Natural killer cell (primary cell): Measurements from ENCODE around the gene SUPT20HL1. TPM values are rescaled to one million over a fixed set of nuclear protein-coding genes. Genes with fewer than 3 reads are reported as not detected.

Experiments
- ATAC-seq, 3 donors: fragments of 150-1000 bp in 2 of 3; fragments of 200-7000 bp in 1 of 3; cut with Tn5 transposase; 1 replicate in 1 of 3; 2 replicates in 2 of 3; pipeline ENCODE4 v1.10.0; 2021; ENCODE audit warnings: mild to moderate bottlenecking in 2 of 3, moderate library complexity in 2 of 3
- DNase-seq, 2 donors: peaks; one replicate each; pipeline versions ENCODE4 v3.0.0 to v3.0.0-alpha.2; 2013 to 2021; ENCODE audit warnings: mixed read lengths in 1 of 2
- H3K27ac ChIP-seq: one replicate; pipeline ENCODE4 v1.5.1; 2013; ENCODE audit warnings: mild to moderate bottlenecking, low read length
- H3K27me3 ChIP-seq: one replicate; pipeline ENCODE4 v1.6.1; 2013; ENCODE audit warnings: low read length; ENCODE audit not compliant: control insufficient read depth, insufficient read depth
- H3K36me3 ChIP-seq: one replicate; pipeline ENCODE4 v1.6.1; 2013; ENCODE audit warnings: low read length; ENCODE audit not compliant: control insufficient read depth, insufficient read depth
- H3K4me1 ChIP-seq: one replicate; pipeline ENCODE4 v1.6.1; 2013; ENCODE audit warnings: low read length; ENCODE audit not compliant: control insufficient read depth, insufficient read depth
- H3K4me3 ChIP-seq: one replicate; pipeline ENCODE4 v1.5.1; 2013; ENCODE audit warnings: low read length
- H3K9me3 ChIP-seq: one replicate; pipeline ENCODE4 v1.6.1; 2013; ENCODE audit warnings: low read length; ENCODE audit not compliant: control insufficient read depth, insufficient read depth
- H3K27ac Mint-ChIP-seq, 2 donors: one replicate each; pipeline ENCODE4 v1.8.0; 2022; ENCODE audit warnings: mild to moderate bottlenecking in 2 of 2, mixed read lengths in 2 of 2, moderate library complexity in 1 of 2
- H3K27me3 Mint-ChIP-seq, 2 donors: one replicate each; pipeline ENCODE4 v1.8.0; 2022; ENCODE audit warnings: low read depth in 2 of 2, mixed read lengths in 2 of 2
- H3K36me3 Mint-ChIP-seq: one replicate; pipeline ENCODE4 v1.8.0; 2022; ENCODE audit warnings: mixed read lengths
- H3K4me1 Mint-ChIP-seq, 2 donors: one replicate each; pipeline ENCODE4 v1.8.0; 2022; ENCODE audit warnings: mixed read lengths in 2 of 2
- H3K4me3 Mint-ChIP-seq: one replicate; pipeline ENCODE4 v1.8.0; 2022; ENCODE audit warnings: mild to moderate bottlenecking, moderate library complexity, mixed read lengths
- H3K9me3 Mint-ChIP-seq, 2 donors: one replicate each; pipeline ENCODE4 v1.8.0; 2022; ENCODE audit warnings: mixed read lengths in 2 of 2
- WGBS: methylation state at CpG from one replicate; pipeline ENCODE4 v1.1.7; 2013; ENCODE audit warnings: missing lambda C conversion rate; ENCODE audit not compliant: insufficient coverage; 5-methylcytosine and 5-hydroxymethylcytosine counted together
- intact Hi-C: fragments of 100-400 bp; cut with micrococcal nuclease; formaldehyde crosslinking; loops from one replicate; pipeline ENCODE4 v1.14.2; 2022
- total RNA-seq, 4 donors: library from RNA; stranded (reverse); fragments of 120-200 nt in 1 of 4; gene quantifications; one replicate each; pipeline versions ENCODE4 v1.2.3 to v1.2.4, GENCODE V29; 2013 to 2022
- TF ChIP-seq, protein P1 (sequence below): fragments of 200-600 bp; IDR thresholded peaks from one replicate; pipeline ENCODE4 v1.8.0; 2022; ENCODE audit warnings: antibody characterized with exemption

Gene SUPT20HL1
- total RNA-seq, 3 donors from 2014 or later (not counting 1 experiment from before 2014, with no cell fraction given): not detected

DNA sequence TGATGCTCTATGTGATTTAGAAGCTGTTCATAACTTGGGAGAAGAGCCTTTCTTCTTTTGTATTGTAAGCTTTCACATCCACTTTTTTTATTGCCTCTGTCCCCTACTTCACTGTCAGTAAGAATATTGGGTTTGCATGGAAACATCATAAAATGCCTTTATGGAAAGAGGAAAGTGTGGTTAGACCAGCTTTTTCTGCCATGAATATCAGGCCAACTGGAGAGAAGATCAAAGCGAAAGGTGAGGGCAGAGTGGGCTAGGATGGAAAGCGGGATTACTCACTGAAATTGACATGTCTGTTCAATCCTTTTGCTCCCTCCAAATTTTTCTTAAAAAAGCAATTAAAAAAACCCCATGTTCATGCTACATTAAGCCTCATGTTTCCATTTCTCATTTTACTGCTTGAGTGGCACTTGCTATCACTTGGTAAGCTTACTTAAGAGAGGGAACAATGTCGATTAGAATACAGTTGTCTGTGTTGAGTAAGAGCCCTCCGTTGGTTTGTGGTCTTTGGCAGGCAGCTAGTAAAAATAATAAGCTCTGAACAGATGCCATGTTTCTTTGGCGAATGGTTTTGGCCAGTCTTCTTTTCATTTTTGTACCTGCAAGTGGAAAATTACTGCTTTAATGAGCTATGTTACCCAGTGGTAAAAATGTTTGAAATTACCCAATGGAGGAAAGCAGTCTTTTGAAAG is 35.9 kb downstream of the SUPT20HL1 start:
- no peaks in the 10 kb centered on the region for H3K4me1 ChIP-seq
- ATAC-seq (no peak), DNase-seq (no peak)
- H3K9me3 Mint-ChIP-seq: no peaks in the 10 kb centered on the region
- peak overlapping the region in 1 of 2 donors; percentile 21 for H3K27ac Mint-ChIP-seq
- no peak overlapping the region for H3K4me3 ChIP-seq
- intact Hi-C loops: no loop called here
- H3K9me3 ChIP-seq: no peaks in the 10 kb centered on the region
- TF ChIP-seq, protein P1, sequence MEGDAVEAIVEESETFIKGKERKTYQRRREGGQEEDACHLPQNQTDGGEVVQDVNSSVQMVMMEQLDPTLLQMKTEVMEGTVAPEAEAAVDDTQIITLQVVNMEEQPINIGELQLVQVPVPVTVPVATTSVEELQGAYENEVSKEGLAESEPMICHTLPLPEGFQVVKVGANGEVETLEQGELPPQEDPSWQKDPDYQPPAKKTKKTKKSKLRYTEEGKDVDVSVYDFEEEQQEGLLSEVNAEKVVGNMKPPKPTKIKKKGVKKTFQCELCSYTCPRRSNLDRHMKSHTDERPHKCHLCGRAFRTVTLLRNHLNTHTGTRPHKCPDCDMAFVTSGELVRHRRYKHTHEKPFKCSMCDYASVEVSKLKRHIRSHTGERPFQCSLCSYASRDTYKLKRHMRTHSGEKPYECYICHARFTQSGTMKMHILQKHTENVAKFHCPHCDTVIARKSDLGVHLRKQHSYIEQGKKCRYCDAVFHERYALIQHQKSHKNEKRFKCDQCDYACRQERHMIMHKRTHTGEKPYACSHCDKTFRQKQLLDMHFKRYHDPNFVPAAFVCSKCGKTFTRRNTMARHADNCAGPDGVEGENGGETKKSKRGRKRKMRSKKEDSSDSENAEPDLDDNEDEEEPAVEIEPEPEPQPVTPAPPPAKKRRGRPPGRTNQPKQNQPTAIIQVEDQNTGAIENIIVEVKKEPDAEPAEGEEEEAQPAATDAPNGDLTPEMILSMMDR: no peak
- H3K4me3 Mint-ChIP-seq: no peak overlapping the region
- WGBS: 79% methylated on average over 5 of the region's 5 CpGs
- H3K36me3 ChIP-seq: no peaks in the 10 kb centered on the region
- no peaks in the 10 kb centered on the region for H3K36me3 Mint-ChIP-seq
- H3K27me3 ChIP-seq: no peaks in the 10 kb centered on the region
- H3K27me3 Mint-ChIP-seq: peaks cover 6 to 47% of the 10 kb centered on the region in 2 donors
- H3K27ac ChIP-seq: no peak overlapping the region
- peaks cover 0 to 5% of the 10 kb centered on the region in 2 donors for H3K4me1 Mint-ChIP-seq

DNA sequence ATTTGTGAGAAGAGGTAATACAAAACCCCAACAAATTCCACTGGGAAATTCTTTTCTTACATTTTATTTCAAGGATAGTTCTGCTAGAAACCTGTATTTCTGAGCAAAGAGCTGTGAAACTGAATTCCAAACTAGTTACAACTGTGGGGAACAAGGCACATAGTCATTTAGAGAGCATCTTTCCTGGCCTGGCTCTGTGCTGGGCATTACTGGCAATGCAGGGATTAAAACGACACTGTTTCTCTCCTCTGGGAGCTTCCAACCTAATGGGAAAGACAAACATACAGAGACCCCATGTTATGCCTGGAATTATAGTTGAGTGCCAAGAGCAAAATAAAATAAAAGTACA is 36.5 kb downstream of the SUPT20HL1 start:
- intact Hi-C loops: no loop called here
- Histone ChIP-seq H3K4me1 (no peaks in the 10 kb centered on the region), H3K27me3 (no peaks in the 10 kb centered on the region), H3K9me3 (no peaks in the 10 kb centered on the region), H3K36me3 (no peaks in the 10 kb centered on the region), H3K27ac (no peak overlapping the region), H3K4me3 (no peak overlapping the region)
- TF ChIP-seq, protein P1: no peak
- Mint-ChIP-seq H3K4me1 (peaks cover 0 to 5% of the 10 kb centered on the region in 2 donors), H3K36me3 (no peaks in the 10 kb centered on the region), H3K4me3 (no peak overlapping the region), H3K9me3 (no peaks in the 10 kb centered on the region), H3K27me3 (peaks cover 3 to 42% of the 10 kb centered on the region in 2 donors), H3K27ac (no peak overlapping the region)
- DNase-seq (no peak), ATAC-seq (no peak)
- 100% methylated on average over 1 of the region's 1 CpG for WGBS

DNA sequence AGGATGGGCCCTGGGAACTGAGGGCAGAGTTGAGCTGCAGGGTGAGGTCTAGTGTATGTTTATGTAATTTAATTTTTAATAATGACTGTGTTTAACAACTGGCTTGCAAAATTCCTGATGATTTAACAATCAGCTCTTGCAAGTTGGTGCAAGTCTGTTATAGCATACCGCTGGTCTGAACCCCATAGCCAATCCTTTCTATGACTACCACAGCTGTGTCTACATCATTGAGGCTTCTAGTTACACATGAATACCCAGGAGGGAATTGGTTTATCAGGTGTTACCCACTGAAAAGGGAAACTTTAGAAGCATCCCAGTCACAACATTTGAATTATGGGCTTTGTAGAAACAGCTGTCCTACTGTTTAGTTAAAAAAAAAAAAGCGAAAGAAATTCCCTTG is 38.3 kb downstream of the SUPT20HL1 start:
- no peak overlapping the region for H3K4me3 Mint-ChIP-seq
- H3K9me3 ChIP-seq: no peaks in the 10 kb centered on the region
- no peaks in the 10 kb centered on the region for H3K36me3 Mint-ChIP-seq
- intact Hi-C loops: no loop called here
- H3K4me1 Mint-ChIP-seq: peaks cover 0 to 5% of the 10 kb centered on the region in 2 donors
- TF ChIP-seq, protein P1: no peak
- H3K27me3 ChIP-seq: no peaks in the 10 kb centered on the region
- no peak for DNase-seq
- WGBS: 100% methylated on average over 1 of the region's 2 CpGs
- no peak for ATAC-seq
- no peaks in the 10 kb centered on the region for H3K36me3 ChIP-seq
- no peak overlapping the region for H3K27ac Mint-ChIP-seq
- H3K9me3 Mint-ChIP-seq: no peaks in the 10 kb centered on the region
- no peaks in the 10 kb centered on the region for H3K4me1 ChIP-seq
- H3K27ac ChIP-seq: no peak overlapping the region
- no peak overlapping the region for H3K4me3 ChIP-seq
- peaks cover 0 to 31% of the 10 kb centered on the region in 2 donors for H3K27me3 Mint-ChIP-seq

DNA sequence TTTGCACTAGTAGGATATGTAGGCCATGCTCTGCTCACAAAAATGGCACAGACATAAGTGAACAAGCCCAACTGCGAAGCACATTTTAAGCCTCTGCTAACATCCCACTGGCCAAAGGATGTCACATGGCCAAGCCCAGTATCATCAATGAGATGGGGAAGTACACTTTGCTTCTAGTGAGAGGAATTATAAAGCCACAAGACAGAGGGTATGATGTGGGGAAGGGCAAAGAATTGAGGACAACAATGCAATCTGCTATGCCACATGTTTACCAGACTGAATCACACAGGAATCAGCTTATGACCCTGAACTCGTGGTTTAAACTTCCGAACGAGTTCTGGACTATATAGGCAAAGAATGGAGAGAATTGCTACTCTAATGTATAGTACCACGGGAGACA is 39.1 kb downstream of the SUPT20HL1 start:
- Histone ChIP-seq H3K4me1 (no peaks in the 10 kb centered on the region), H3K36me3 (no peaks in the 10 kb centered on the region), H3K9me3 (no peaks in the 10 kb centered on the region), H3K27ac (no peak overlapping the region), H3K4me3 (no peak overlapping the region), H3K27me3 (no peaks in the 10 kb centered on the region)
- no peak for DNase-seq
- intact Hi-C loops: no loop called here
- Mint-ChIP-seq H3K27ac (no peak overlapping the region), H3K27me3 (peaks cover 0 to 23% of the 10 kb centered on the region in 2 donors), H3K36me3 (no peaks in the 10 kb centered on the region), H3K4me3 (no peak overlapping the region), H3K9me3 (no peaks in the 10 kb centered on the region), H3K4me1 (peaks cover 0 to 5% of the 10 kb centered on the region in 2 donors)
- 73% methylated on average over 5 of the region's 5 CpGs for WGBS
- ATAC-seq: peak in 2 of 3 donors; percentile 31 to 45
- TF ChIP-seq, protein P1: no peak
